HG03175 (cell line): ENCODE results near the gene MANEAL.

Experiments used
- ATAC-seq: cut with Tn5 transposase; IDR thresholded peaks from one replicate; pipeline ENCODE4 v1.9.1; 2021; ENCODE audit warnings: mild to moderate bottlenecking, moderate library complexity; ENCODE audit not compliant: unreplicated experiment

Gene MANEAL

DNA sequence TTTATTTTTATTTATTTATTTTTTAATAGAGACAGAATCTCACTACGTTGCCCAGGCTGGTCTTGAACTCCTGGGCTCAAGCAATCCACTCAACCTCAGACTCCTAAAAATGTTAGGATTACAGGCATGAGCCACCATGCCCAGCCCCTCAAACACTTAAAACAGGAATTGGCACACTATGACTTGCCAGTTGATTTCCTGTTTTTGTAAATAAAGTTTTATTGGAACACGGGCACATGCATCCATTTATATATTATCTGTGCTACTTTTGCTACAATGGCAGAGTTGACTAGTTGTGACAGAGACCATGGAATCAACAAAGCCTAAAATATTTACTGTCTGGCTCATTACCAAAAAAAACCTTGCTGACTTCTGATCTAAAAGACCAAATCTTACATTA is 30.4 kb downstream of the MANEAL start:
- no peak for ATAC-seq

DNA sequence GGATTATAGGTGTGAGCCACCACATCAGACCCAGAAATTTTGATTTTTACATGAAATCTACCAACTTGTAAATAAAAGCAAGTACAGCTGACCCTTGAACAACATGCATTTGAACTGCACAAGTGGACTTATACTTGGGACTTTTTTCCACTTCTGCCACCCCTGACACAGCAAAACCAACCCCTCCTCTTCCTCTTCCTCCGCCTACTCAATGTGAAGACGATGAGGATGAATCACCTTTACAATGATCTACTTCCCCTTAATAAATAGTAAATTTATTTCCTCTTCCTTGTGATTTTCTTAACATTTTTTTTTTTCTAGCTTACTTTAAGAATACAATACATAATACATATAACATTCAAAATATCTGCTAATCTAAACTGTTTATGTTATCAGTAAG is 31.9 kb downstream of the MANEAL start:
- ATAC-seq, result no peak

GRCh38 chr1:37828410-37829074 is 34.9 kb downstream of the MANEAL start:
- ATAC-seq, result no peak

DNA sequence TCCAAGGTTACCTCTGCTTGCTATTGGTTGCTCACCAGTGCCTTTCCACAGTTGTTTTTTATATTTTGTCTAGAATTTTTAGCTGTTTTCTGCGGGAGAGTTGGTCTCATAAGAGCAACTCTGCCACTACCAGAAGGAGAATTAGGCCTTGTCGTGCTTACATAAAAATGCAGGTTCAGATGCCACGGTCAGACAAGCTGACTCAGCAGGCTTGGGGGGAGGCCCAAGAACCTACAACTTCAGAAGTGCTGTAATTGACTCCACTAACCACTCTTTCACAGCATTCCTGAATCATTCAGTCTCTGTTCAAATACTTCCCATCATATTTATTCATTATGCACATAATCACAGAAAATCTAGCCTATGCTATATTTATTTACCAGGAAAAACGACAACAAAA is 37.5 kb downstream of the MANEAL start:
- no peak for ATAC-seq

DNA sequence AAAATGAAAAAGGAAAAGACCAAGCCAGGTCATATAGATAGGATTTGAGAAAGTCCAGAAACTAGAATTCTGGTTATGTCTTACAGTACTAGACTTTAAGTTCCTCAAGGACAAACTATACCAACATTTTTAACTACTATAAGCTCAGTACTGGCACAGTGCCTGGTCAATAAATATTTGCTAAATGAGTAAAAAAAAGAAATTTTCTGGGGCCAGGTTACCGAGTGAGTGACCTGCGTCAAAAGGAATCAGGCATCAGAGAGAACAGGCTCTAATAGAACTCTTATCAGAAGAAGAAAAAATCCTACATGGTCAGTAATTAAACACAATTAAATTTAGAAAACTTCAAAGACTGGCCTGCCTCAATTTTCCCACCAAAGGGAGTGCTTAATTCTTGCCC is 38.2 kb downstream of the MANEAL start:
- no peak for ATAC-seq

GRCh38 chr1:37836788-37837187 is 43.1 kb downstream of the MANEAL start:
- no peak for ATAC-seq

GRCh38 chr1:37839676-37840075 is 46.0 kb downstream of the MANEAL start:
- ATAC-seq, result no peak

- no peak for ATAC-seq
These were observed 47.1 kb downstream of the MANEAL start for GRCh38 chr1:37840711-37841110.

DNA sequence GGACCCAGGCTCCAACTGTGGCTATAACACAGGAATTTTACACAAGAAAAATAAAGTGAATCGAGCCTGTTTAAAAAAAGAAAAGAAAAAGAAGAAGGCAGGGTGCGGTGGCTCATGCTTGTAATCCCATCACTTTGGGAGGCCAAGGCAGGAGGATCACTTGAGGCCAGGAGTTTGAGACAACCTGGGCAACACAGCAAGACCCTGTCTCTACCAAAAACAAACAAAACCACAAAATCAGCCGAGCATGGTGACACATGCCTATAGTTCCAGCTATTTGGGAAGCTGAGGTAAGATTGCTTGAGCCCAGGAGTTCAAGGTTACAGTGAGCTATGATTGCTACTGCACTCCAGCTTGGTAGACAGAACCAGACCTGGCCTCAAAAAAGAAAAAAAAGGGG is 48.0 kb downstream of the MANEAL start:
- no peak for ATAC-seq

- ATAC-seq, result no peak
These were observed 50.9 kb downstream of the MANEAL start for GRCh38 chr1:37844536-37844935.

DNA sequence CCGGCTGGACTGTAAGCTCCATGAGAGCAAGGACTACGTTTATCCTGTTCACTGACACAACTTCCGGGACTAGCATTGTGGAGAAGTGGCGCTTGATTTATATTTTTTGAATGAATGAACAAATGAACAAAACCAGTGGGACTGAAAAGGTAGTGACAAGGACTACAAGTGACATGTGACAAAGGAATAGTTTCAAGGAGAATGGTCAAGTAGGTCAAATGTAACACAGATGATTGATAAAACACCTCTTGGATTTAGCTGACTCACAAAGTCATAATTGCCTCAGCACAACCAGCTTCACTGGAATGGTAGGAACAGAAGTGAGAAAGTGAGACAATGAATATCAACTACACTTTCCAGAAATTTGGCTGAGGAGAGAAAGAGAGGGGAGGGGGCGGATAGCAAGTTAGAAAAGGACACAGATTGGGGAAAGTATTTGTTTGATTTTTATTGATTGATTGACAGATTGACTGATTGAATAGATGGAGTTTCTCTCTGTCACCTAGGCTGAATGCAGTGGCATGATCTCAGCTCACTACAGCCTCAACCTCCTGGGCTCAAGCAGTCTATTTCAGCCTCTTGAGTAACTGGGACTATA is 51.5 kb downstream of the MANEAL start:
- ATAC-seq, result no peak

DNA sequence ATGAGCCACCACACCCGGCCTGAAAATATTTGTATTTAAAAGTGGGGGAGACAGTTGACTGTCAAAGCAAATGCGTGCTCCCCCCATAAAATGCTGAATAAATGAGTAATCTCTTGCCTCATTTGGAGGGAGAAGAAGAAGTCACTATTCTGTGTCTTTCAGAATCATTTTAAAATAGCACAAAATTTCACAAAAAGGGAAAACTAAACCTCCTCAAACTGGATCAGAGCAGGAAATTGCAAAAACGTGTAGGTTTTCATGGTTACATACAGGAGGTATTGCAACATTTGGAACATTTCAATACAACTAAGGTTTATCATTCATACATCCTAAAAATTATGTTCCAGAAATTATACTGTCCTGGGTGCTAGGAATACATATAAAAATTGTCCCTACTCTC is 52.1 kb downstream of the MANEAL start:
- no peak for ATAC-seq

DNA sequence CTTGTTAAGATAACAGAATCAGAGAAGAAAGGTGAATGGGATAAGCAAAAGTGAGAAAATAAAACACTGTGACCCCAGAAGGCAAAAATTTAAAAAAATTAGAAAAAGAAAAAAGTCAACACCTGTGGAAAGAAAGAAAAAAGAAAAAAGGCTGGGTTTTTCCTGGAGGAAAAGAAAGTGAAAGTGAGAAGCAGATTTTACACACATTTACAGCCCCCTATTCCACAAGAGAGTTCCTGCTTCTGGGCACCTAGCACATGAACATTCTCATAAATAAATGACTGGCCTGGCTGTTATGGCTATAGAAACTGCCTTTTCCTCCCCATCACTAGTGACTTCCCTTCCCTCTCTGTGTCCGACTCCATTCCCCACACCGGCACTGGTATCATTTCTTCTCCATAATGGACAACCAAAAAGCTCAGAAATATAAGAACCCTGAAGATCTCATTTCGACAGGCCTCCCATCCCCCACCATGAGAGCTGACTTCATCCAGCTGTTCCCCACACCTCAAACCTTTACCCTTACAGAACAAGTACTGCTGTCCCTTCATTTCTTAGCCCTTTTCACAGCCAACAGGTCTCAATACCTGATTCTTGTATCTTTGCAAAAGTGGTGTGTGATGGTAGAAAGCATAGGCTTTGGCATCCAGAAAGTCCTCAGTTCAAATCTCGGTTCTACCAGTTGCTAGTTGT is 53.1 kb downstream of the MANEAL start:
- no peak for ATAC-seq

DNA sequence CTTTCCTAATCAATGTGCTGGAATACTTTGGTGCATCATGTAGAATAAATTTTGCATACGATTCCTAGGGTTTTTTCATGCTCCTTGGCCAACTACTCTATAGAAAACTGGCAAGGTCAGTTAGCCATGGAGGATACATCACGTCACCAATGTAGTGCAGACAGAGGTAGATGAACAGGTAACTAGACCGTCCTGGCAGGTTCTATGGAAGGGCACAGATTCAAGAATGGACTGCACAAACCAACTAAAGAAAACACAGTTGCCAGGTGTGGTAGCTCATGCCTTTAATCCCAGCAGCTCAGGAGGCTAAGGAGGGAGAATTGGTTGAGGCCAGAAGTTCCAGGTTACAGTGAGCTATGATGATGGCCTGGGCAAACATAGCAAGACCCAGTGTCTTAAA is 55.8 kb downstream of the MANEAL start:
- no peak for ATAC-seq

DNA sequence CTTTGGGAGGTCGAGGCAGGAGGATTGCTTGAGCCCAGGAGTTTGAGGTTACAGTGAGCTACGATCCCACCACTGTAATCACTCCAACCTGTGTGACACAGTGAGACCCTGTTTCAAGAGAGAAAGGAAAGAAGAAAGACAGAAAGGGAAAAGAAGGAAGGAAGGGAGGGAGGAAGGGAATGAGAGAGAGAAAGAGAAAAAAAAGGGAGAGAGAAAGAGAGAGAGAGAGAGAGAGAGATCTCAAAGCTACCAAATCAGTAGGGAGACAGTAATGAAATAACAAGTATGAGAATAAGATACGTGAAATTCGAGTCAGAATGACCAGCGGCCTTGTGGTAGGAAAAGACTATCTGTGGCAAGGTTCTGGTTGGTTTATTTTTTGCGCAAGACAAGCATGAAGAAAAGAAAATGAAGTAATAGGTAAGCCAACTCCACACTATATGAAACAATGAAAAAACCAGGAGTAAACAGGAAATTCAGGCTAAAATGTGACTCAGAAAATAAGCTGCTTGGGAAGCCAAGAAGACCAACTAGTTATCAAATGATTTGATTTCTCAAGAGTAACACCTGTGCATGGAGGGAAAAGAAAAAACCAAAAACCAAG is 56.8 kb downstream of the MANEAL start:
- no peak for ATAC-seq
